HG03378 (cell line): ENCODE data around the gene TNFRSF12A.

Source experiments
- ATAC-seq: cut with Tn5 transposase; IDR thresholded peaks from one replicate; pipeline ENCODE4 v1.9.1; 2021; ENCODE audit warnings: mild to moderate bottlenecking, moderate library complexity; ENCODE audit not compliant: unreplicated experiment

The TNFRSF12A gene, protein sequence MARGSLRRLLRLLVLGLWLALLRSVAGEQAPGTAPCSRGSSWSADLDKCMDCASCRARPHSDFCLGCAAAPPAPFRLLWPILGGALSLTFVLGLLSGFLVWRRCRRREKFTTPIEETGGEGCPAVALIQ

DNA sequence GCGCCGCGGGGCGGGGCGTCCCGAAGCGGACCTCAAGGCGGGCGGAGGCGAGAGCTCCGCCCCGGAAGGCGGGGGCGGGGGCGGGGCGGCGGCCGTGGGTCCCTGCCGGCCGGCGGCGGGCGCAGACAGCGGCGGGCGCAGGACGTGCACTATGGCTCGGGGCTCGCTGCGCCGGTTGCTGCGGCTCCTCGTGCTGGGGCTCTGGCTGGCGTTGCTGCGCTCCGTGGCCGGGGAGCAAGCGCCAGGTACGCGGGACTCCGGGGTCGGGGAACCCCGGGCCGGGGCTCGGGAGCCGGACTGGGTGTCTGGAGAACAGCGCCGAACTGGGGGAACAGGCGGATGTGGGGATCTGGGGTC lies at the start of gene TNFRSF12A:
Gene TNFRSF12A (plus strand): TSS at position 122 of the 357 bp plus-strand sequence. CDS start 30 bp downstream, at position 152.
- no peak for ATAC-seq

DNA sequence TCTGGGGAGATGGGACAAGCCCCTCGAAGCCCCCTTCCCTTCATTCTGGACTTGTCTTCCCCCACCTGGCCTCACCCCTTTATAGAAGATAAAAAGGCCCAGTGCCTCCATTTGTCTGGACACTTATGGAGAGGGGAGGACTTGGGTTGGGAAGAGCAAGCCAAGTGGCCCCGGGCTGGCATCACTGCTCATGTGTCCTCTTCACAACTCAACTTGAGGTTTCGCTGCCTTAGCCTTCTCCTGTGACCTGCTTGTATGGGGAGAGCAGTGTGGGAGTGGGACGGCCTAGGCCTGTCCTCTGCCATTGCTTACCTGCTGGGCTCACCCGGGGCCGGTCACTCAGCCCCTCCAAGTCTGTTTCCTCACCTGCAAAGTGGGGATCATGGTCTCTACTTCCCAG lies 49.6 kb upstream of the TNFRSF12A start:
- ATAC-seq = no peak

DNA sequence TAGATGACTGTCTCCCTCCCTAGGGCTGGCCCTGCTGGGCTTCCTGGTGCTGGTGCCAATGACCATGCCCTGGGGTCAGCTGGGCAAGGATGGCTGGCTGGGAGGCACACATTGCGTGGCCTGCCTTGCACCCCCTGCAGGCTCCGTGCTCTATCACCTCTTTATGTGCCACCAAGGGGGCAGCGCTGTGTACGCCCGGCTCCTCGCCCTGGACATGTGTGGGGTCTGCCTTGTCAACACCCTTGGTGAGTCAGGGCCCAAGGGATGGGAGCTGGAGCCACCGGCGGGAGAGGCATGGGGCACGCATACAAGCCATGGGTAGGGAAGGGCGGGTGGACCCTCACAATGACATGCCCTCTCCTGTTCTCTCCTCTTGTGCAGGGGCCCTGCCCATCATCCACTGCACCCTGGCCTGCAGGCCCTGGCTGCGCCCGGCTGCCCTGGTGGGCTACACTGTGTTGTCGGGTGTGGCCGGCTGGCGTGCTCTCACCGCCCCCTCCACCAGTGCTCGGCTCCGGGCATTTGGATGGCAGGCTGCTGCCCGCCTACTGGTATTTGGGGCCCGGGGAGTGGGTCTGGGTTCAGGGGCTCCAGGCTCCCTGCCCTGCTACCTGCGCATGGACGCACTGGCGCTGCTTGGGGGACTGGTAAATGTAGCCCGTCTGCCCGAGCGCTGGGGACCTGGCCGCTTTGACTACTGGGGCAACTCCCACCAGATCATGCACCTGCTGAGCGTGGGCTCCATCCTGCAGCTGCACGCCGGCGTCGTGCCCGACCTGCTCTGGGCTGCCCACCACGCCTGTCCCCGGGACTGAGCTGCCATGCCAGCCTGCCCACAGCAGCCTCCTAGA lies 48.8 kb upstream of the TNFRSF12A start:
- ATAC-seq = no peak

DNA sequence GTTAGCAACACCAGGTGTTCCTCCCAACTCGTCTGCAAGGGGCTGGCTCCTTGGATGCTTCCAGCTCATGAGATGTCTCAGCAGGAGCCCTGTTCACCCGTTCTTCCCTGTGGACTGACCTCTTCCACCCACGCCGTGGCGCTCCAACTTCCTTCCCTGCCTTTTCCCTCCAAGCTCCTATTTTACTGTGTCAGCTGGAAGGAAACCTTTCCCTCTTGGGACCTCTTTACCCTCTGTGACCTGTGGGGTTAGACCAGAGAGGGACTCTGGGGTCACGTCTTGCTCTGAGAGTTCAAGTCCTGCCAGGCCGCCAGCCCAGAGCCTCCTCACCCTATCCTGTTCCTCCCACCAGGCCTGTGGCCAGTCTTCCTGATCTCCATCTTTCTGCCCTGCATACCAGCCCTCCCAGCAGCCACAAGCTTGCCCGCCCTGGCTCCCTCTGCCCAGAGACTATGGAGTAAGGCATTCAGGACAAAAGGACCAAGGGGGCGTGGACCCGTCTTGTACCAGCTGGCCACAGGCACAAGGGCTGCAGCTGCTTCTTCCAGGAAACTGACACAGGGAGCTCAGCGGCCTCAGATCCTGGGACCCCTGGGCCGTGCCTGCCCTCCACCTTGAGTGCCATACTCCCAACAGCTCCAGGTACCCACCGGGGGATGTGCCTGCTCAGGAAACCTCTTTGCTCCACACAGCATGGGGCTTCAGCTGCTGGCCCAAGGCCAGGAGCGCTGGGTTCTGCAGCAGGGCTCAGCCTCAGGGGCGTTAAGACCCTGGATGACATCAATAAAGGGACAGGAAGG lies 48.0 kb upstream of the TNFRSF12A start:
- no peak for ATAC-seq

DNA sequence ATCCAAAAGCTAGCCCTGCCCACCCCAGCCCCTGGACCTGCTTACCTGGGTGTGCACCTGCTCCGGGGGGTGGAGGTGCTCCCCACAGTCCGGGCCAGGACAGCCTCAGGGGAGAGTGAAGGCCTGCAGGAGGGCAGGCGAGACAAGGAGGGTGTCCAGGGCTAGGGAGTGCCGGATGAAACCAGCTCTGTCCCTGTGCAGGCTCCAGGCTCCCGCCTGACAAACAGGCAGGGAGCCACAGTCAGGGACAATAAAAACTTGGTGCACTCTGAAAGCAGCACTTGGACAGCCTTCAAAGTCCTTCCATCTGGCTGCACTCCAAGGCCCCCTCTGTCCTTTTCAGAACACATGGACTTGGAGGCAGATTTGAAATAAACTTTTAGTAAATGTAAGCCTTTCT lies 47.1 kb upstream of the TNFRSF12A start:
- no peak for ATAC-seq

DNA sequence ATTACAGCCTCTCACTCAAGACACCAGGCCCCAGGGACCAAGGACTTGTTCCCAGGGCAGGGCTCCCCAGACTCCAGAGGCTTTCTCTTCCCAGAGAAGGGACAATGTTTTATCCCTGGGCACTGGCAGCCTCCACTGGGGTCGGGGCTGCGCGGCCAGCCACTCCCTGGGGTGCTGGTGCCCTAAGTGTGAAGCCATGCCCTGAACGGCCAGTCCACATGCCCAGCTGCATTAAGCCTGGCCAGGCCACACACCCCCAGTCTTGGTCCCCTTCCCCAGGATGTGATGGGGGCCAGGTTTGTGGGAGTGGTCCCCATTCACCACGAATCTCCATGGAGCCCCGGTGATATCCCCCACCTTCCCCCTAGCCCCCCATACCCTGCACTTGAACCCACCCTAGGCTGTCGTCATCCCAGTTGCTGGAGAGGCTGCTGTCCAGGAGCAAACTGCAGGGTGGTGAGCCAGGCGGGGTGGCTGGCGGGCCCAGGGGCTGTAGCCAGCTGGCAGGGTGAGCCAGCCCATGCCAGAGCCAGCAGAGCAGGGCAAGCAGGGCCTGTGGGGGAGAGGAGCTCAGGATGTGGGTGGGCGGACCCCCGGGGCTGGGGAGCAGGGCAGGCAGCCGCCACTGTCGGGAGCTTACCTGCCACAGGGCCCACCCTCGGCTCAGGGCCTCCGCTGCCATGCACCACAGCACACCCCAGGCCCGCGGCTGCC lies 46.4 kb upstream of the TNFRSF12A start:
- no peak for ATAC-seq

DNA sequence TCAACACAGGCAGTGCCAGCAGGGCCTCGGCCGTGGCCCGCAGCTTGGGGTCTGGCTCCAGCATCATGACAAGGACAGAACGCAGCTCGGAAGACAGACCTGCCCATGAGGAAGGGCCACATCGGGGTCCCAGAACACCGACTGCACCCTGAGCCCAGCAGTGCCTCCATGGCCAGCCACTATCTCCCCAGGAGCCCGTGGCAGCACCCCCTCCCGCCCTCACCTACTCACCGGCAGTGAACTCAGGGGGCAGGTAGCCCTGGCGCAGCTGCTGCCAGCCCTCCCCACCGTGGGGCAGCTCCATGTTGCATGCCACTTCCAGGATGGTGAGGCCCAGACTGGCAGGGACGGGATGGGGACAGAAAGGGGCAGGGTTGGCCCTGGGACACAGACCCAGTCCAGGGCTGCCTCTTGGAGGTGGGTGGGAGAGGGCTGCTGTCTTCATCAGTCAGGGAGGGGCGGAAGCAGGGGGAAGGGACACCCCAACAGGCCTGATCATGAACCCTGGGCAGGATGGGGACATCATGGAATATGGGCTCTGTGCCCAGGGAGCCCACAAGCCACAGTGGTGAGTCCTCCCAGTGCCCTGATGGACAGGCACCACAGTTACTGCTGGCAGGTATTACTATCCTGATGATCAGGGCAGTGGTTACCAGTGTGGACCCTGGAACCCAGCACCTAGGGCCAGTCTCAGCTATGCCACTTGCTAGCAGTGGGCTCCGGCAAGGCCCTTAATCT lies 45.7 kb upstream of the TNFRSF12A start:
- ATAC-seq = no peak

DNA sequence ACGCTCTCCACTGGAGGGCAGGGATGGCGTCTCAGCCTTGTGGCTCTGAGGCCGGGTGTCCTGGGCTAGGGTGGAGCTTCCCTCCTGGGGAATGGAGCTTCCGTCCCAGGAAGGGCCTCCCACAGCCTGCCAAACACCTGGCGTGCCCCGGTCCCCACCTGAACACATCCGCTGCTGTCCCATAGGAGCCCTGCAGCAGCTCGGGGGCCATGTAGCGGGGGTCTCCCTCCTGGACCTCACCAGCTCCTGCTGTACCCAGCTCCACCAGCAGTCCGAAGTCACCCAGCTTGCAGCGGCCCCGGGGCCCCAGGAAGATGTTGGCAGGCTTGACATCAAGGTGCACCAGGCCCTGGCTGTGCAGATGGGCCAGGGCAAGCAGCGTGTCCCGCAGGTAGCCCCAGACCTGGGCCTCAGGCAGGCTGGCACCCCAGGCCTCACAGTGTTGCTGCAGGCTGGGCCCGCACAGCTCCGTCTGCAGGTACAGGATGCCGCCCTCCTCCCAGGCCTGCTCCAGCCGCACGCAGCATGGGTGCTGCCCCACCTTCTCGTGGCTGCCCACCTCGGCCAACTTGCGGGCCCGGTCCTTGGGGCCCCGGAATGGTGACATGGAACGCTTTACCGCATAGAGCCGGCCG lies 44.9 kb upstream of the TNFRSF12A start:
- no peak for ATAC-seq

DNA sequence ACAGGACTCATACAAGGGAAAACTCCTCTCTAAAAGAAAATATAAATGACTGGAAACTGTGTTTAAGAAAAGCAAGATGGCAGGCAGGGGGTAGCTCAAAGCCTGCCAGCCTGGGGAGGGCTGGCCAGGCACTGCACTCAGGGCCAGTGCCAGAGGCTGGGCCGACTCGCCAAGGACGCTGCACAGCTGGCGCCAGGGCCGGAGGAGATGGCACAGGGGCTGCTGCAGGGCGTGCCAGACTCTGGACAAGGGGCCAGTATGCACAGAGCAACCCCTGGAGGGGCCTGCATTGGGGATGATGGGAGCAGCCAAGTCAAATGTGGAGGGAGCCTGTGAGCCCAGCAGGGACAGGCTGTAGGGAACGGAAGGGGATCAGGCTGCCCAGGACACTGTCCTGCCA lies 44.0 kb upstream of the TNFRSF12A start:
- ATAC-seq = no peak

DNA sequence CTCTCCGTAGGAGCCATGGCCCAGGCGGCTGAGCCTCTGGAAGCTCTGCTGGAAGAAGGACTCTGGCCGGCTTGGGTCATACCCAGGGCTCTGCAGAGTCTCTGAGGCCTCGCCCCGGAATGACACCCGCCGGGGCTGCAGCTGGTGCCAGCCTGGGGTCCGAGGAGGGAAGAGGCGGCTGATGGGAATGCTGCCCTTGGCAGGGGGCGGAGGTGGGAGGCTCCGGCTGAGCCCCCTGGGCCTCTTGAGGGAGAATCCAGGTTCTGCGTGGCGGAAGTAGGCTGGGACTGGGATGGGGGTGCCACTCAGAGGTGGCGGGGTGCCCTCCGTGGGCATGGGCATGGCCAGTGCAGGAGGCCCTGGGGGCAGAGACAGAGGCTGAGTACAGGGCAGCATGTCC lies 43.5 kb upstream of the TNFRSF12A start:
- ATAC-seq = no peak

DNA sequence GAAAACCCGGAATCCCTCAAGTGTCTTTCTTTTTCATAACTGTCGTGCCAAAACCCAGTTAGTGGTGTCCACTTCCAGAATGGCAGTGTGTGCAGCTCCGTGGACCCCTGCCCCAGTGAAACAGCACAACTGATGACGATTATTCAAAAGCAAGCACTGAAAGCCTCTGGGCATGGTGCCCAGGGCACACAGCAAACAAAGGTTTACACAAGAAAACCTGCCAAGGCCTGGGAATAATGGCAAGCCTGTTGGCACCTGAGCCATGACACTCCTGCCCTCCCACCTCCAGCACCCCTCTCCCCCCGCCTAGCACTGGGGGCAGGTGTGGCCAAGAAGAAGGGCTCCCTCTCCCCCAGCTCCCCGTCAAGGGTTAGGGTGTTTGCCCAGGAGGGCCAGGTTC lies 42.7 kb upstream of the TNFRSF12A start:
- no peak for ATAC-seq

DNA sequence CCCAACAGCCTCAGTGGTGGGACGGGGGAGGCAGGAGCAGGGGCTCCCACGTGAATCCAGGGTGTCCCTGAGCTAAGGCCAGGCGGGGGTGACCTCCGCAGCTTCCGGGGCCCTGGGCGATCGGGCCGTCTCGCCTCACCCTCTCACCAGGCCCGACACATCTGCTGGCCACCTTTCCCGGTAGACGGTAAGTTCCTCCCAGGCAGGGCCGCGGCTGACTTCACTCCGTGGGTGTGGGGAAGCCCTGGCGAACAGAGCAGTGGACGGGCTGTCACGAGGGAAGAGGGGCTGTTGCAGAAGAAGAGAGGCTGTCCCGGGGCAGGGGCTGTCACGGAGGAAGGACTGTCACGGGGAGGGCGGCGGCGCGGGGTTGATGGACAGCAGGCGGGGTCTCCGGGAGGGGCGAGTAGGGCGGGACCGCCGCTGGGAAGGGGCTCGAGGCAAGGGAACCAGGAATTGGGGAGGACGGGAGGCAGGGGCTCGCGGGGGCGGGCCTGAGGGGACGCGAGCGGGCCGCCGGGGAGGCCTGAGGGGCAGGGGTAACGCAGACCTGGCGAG lies 40.4 kb upstream of the TNFRSF12A start:
- ATAC-seq = no peak

DNA sequence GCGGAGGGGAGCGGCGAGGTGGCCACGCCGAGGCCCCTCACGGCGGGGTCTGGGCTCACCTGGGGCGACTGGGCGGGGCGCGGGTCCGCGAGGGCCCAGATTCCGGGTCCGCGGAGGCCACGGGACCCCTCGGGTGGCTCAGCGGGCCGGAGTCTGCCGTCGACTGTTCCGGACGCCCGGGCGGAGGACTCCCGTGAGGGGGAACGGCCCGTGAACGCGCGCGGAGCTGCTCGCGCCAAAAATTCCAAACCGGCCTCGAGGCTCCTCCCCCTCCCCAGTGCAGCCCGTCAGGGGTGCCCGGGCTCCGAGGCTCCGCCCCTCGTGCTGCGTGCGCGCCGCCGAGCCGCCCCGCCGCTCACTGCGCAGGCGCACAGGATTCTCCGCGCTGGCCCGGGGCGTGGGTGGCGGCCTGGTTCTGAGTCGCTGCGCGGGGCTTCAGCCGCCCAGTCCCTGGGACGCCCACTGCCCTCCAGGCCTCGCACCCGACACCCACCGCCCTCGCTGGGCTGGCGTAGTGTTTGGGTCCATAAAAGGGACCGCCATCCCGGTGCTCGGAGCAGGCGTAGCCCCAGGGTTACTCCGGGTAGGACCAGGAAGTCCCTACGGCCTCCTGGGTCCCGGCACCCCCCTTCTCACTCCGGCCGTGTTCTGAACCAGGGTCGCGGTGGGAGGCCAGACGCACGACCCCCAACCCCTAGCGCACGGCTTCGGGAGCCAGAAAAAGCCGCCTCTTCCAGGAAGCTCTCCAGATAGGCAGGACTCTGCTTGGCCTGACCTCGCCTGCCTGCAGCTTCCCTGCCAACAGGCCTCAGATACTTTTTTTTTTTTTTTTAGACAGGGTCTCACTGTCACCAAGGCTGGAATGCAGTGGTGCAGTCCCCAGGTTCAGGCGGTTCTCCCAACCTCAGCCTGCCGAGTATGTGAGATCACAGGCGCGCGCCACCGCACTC lies 39.7 kb upstream of the TNFRSF12A start, which contains the start of gene PKMYT1:
Gene PKMYT1 (minus strand): TSS at position 220 of the 950 bp plus-strand sequence. CDS start 789 bp downstream, outside the sequence.
- peak; percentile 53 for ATAC-seq

DNA sequence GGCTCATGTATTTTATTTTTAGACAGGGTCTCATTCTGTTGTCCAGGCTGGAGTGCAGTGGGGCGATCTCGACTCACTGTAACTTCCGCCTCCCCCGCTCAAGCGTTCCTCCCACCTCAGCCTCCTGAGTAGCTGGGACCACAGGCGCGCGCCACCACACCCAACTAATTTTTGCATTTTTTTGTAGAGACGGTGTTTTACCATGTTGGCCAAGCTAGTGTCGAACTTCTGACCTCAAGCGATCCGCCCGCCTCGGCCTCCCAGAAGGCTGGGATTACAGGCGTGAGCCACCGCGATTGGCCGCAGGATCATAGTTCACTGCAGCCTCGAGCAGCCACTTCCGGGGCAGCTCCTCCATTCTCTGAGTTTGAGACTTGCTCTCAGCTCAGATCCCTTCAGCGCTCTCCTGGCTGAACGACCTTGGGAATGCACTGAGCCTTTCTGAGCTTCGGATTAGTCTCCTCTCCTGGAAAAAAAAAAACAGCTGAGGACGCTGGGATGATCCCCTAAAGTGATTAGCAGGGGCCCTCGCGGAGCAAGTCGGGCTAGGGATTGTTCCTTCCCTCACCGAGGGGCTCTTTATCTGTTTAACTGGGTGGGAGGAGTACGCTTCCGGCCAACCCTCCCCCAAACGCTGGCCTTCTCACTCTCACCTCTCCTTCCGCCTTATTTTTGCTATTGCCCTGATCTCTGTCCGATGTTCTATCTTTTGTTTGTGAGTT lies 38.8 kb upstream of the TNFRSF12A start:
- ATAC-seq = no peak

DNA sequence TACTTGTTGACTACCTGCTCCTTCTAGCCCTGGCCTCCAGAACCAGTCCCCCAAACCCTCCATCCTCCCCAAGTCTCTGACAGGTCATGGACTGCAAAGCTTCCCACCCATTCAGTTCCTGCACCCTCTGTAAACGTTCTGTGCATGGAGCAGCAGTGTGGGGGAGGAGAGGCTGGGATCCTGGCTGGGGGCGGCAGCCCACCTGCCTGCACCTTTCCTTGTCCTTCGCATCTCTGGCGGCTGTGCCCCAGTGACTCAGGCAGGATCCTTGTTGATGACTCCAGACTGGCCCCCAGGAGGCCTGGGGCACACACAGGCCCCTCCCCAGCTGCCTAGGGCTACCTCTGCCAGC lies 38.3 kb upstream of the TNFRSF12A start:
- ATAC-seq = no peak

DNA sequence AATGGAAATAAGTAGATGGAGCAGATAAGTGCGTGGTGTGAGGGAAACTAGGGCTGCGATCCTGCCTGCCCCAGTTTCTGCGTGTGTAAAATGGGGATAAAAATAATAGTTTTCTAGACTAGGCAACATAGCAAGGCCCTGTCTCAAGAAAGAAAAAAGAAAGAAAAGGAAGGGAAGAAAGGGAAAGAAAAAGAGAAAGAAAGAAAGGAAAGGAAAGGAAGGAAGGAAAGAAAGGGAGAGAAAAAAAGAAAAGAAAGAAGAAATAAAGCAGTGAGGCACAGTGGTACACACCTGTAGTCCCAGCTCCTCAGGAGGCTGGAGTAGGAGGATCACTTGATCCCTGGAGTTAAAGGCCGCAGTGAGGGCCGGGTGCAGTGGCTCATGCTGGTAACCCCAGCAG lies 37.8 kb upstream of the TNFRSF12A start:
- no peak for ATAC-seq

DNA sequence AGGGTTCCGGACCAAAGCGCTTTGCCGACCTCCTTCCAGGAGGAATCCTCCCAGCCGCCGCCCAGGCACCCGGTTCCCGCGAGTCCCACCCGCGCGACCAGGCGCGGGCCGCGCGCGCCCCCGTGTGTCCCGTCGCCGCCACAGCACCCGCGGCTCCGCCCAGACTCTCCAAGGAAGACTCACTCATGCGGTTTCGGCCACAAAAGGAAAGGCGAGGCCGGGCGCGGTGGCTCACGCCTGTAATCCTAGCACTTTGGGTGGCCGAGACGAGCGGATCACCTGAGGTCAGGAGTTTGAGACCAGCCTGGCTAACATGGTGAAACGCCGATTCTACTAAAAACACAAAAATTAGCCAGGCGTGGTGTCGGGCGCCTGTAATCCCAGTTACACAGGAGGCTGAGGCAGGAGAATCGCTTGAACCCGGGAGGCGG lies 36.4 kb upstream of the TNFRSF12A start:
- no peak for ATAC-seq

DNA sequence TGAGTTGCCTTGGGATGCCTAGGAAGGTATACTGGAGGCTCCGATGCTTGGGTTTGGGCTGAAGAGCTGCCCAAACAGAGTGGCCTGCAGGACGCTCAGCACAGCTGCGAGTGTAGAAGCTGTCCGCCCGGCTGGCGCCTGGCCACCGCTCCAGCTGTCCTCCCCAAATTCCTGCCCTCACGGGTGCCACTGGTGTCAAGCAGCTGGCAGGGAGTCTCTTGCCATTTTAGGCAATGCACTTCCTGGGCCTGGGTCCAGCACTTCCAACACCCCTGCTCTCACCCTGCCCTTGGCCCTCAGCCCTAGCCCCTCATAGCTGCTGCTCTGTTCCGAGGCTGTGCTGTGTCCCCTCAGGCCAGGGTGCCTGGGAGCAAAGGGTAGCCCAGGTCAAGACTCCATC lies 34.7 kb upstream of the TNFRSF12A start:
- no peak for ATAC-seq
